Measurements from ENCODE around the gene CEP135.

DNA sequence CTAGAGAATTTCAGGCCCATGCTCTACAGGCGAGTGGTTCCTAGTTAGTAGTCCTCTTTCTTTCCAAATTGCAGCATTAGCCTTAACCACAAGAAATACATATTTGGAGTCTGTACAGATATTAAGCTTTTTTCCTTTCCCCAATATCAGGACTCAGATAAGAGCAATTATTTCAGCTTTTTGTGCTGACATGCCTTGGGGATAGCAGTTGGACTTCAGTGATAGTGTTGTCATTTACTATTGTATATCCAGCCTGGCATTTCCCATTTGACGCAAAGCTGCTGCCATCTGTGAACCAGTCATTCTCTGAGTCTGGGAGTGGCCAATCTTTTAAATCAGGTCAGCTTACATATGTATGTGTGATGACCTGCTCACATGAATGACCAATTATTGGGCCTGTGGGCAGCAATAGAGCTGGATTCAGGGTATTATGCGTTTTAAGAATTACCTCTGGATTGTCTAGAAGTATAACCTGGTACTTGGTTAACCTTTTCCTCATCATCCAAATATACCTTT is 6.8 kb upstream of the CEP135 start:
- TF ChIP-seq EZH2 (IDR thresholded peaks at IDR 0.05; ENCODE audit: low read length, missing control alignments): no peak
- TF ChIP-seq, protein P1, sequence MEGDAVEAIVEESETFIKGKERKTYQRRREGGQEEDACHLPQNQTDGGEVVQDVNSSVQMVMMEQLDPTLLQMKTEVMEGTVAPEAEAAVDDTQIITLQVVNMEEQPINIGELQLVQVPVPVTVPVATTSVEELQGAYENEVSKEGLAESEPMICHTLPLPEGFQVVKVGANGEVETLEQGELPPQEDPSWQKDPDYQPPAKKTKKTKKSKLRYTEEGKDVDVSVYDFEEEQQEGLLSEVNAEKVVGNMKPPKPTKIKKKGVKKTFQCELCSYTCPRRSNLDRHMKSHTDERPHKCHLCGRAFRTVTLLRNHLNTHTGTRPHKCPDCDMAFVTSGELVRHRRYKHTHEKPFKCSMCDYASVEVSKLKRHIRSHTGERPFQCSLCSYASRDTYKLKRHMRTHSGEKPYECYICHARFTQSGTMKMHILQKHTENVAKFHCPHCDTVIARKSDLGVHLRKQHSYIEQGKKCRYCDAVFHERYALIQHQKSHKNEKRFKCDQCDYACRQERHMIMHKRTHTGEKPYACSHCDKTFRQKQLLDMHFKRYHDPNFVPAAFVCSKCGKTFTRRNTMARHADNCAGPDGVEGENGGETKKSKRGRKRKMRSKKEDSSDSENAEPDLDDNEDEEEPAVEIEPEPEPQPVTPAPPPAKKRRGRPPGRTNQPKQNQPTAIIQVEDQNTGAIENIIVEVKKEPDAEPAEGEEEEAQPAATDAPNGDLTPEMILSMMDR (conservative IDR thresholded peaks at IDR 0.05 in 1 of 2, IDR thresholded peaks at IDR 0.05 in 1 of 2; ENCODE audit: low read depth in 1 of 2, low read length in 2 of 2): no peak

Data from fibroblast of lung (primary cell).